C1 segment of cervical spinal cord (tissue), 14 donors: Measurements from ENCODE around the gene IGF2.

Experiments
- DNase-seq, 14 donors: peaks; one replicate each; lab custom pipeline; 2025; lab: John Stamatoyannopoulos, UW

IGF2 gene

GRCh38 chr11:2104524-2105440 lies 34.4 kb downstream of the IGF2 start:
- DNase-seq, result no peak

- DNase-seq, result no peak
Measured at GRCh38 chr11:2103668-2104523, 35.3 kb downstream of the IGF2 start.

GRCh38 chr11:2102883-2103213 lies 36.3 kb downstream of the IGF2 start:
- no peak for DNase-seq

GRCh38 chr11:2102132-2102882 lies 36.9 kb downstream of the IGF2 start:
- no peak for DNase-seq

- no peak for DNase-seq
Measured at GRCh38 chr11:2101171-2101675, 38.0 kb downstream of the IGF2 start.

- DNase-seq, result no peak
Measured at GRCh38 chr11:2100361-2101170, 38.6 kb downstream of the IGF2 start.

- no peak for DNase-seq
Measured at GRCh38 chr11:2099516-2100349, 39.5 kb downstream of the IGF2 start.

GRCh38 chr11:2098691-2099515 lies 40.3 kb downstream of the IGF2 start:
- DNase-seq, result no peak

- DNase-seq, result no peak
Measured at GRCh38 chr11:2097998-2098690, 41.0 kb downstream of the IGF2 start.

GRCh38 chr11:2097356-2097997 lies 41.7 kb downstream of the IGF2 start:
- DNase-seq, result no peak

- no peak for DNase-seq
Measured at GRCh38 chr11:2096919-2097301, 42.3 kb downstream of the IGF2 start.

GRCh38 chr11:2096011-2096918 lies 42.9 kb downstream of the IGF2 start:
- no peak for DNase-seq

GRCh38 chr11:2095542-2095941 lies 43.6 kb downstream of the IGF2 start:
- DNase-seq, result no peak

- DNase-seq, result no peak
Measured at GRCh38 chr11:2095198-2095520, 44.0 kb downstream of the IGF2 start.

GRCh38 chr11:2094354-2095197 lies 44.6 kb downstream of the IGF2 start:
- no peak for DNase-seq
